Stimulated activated CD4-positive, alpha-beta T cell treated with anti-CD3 and anti-CD28 coated beads, Interleukin-2, amount 100 ng/mL, for 24 hours (primary cell): ENCODE results near the gene PTPRF.

Experiments used
- DNase-seq, 2 donors: peaks; one replicate each; pipeline ENCODE4 v3.0.0-alpha.2; 2020

The PTPRF gene

DNA sequence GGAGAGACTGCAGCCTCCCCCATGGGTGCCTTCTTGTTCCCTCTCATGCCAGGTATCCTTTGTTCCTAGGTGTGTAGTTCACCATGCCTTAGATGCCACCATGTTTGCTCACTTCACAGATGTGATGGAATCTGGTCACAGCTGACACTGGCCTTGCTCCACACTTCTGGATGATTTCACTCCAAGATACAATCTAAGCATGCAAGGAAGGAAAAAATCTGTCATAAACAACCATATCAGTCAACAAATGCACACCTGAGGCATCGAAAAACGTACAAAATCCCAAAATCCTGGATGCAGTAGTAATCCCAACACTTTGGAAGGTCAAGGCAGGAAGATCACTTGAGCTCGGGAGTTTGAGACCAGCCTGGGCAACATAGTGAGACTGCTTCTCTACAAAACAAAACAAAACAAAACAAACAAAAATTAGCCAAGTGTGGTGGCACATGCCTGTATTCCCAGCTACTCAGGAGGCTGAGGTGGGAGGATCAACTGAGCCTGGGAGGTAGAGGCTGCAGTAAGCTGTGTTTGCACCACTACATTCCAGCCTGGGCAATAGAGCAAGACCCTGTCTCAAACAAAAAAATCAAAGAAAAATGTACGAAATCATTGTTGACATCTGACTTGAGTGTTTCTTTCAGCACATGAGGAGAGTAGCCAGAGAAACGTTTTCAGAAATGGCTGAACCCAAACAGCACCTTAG, 17.1 kb upstream of the PTPRF start:
- no peak for DNase-seq

DNA sequence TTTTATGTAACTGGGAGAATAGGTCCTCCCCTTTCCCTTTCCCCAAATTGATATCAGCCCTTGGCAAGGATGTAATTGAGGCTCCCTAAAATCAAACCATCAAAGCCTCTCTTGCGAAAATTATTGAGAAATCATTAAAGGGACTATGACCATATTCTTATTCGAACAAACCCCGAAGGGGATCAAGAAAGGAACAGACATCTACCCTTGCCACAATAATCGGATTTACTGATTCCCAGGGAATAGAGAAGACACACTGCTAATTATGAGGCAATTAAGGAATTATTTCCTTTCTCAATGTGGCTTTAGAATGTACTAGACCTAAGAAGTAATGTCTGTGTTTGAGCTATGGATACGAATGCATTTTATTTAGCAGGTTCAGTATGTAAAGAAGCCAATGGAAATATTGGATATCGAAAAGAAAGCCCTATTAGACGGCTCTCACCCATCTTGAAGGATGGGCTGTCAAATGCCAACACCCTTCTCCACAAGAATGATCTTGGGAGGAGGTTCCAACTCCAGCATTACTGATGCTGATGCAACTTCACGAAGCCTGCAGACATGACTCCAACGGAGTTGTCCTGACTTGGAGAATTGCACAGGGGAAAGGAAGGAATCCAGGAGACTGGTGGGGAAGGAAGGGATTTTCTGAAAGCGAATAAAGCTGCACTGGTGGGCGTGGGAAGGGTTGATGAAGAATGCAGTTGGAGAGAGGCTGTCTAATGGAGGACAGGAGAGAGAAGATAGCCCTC, 11.6 kb upstream of the PTPRF start:
- DNase-seq, result no peak

DNA sequence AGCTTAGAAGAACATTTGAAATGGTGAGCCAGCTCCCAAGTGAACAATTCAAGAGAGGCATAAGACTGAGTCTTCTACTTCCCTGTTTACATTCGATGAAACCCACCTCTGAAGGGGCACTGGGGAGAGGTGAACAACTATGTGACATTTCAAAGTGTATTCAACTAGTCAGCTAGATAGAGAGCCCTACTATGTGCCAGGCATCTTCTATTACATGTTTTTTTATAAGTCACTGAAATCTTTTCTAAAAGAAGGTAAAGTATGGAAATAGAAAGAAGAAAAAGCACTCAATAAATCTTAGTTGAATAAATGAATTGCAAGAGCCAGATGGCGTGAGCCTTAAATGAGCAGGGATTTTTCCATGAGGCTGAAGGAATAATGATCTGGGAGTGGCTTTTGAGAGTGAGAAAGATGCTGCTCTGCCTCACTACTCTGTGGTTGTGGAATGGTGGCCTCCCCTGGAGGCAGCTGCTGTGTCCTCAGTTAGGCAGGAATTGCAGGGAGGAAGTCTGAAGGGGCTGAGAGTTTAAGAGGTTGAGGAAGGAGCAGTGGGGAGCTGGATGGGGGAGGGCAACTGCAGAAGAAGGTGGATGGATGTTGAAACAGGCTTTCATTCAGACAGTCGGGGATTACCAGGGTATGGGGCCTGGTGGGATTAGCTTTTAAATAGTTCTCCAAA, 10.4 kb upstream of the PTPRF start:
- no peak for DNase-seq

DNA sequence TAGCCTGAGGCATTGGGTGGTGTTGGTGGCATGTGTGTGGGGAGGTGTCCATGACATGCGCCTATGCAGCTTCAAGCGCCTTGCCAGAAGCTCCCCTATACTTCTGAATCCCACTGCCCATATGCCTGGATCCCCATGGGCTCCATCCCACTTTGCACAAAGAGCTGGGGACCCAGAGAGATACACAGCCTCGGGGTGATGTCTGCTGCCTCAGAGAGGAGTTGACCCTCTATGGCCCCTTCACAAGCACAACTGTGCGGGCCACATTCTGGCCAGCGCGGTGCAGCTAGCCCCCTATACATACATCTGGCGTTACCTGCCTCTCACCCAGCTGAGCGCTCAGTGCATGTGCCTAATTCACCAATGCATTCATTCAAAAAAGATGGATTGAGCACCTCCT, 9.6 kb upstream of the PTPRF start:
- no peak for DNase-seq

DNA sequence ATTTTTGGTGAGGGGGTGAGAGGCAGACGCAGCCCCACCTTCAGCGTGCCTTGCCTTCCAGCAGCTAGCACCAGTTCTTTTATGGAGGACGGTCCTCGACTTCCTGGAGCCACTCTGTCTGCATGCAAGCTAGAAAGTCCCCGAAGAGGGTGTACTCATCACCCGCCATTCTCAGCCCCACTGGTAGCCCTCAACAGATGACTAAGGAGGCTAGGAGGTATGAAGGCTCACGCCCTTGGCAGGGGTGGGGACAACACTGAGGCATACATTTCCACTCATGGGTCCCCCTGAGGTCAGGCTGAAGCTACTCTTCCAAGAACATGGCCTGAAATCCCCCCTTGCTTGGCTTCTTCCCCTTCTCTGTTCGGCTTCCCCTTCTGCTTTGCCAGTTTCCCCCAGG, 8.9 kb upstream of the PTPRF start:
- DNase-seq, result no peak

DNA sequence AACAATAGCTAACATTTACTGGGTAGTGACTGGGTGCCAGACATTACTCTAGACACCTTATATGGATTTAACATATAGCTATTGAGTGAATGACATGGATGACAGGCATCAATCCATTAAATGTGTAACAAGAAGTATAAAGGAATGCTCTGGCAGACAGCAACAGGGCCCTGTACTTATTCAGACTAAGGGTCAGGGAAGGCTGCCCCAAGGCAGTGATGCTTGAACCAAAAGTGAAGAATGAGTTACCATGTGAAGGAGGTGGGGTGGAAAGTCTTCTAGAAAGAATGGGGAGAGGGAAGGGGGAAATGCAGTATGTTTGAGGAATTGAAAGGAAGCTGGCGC, 8.3 kb upstream of the PTPRF start:
- DNase-seq, result no peak

DNA sequence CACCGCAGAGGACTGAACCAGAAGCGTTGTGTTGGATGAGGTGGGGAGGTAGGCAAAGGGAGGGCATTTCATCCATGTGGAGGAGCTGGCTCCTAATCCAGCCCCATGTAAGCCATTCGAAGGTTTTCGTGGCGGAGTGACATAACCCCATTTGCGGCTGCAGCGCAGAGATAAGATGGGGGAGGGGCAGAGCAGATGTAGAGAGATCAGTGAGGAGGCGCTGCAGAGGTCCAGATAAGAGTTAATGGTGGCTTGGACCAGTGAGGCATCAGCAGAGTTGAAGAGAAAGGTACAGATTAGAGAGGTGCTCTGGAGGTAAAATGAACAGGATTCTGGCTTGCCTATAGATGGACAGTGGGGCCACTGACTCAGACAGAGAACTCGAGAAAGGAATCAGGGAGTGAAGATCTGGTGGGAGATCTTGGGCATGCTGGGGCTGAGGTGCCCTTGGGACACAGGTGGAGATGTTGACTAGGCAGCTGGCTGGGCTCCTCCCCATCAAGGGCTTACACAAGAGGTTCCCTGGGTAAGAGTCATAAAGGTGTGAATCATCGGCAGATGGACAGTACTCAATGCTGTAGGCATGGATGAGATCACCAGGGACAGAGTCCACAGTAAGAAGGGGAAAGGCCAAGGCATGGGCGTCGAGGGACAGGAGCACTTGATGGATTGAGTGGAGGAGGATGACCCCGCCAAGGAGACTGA, 7.8 kb upstream of the PTPRF start:
- DNase-seq, result no peak

DNA sequence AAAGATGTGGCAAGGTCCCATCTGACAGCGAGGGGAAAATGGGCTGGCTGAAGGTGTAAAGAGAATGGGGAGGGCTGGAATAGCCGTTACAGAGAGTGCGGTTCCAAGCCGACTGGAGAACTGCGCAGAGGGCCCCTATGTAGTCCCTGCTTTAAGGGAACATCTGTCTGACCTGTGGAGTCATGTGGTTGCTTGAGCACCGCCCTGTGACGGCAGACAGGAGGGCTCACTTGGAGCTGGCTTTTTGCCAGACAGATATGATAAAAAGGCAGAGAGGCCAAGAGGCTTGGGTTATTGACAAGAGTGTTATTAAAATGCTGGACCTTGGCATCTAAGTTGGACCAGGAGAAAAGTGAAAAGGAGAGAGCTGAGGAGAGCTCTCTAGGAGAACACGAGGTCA, 5.9 kb upstream of the PTPRF start:
- no peak for DNase-seq

DNA sequence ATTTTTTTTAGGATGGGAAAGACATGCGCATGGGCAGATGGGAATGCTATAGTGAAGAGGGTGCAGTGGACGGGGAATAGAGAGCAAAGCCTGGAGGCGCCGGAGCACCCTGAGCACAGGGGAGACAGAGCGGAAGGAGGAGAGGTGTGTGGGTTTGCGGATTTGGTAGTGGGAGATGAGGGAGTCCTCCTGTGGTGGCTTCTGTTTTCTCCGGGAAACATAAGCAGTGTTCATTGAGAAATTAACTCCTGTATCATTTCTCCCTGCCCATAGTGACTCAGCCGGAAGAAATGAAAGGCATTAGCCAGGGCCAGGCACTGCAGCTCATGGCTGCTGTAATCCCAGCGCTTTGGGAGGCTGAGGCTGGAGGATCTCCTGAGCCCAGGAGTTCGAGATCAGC, 4.7 kb upstream of the PTPRF start:
- no peak for DNase-seq

DNA sequence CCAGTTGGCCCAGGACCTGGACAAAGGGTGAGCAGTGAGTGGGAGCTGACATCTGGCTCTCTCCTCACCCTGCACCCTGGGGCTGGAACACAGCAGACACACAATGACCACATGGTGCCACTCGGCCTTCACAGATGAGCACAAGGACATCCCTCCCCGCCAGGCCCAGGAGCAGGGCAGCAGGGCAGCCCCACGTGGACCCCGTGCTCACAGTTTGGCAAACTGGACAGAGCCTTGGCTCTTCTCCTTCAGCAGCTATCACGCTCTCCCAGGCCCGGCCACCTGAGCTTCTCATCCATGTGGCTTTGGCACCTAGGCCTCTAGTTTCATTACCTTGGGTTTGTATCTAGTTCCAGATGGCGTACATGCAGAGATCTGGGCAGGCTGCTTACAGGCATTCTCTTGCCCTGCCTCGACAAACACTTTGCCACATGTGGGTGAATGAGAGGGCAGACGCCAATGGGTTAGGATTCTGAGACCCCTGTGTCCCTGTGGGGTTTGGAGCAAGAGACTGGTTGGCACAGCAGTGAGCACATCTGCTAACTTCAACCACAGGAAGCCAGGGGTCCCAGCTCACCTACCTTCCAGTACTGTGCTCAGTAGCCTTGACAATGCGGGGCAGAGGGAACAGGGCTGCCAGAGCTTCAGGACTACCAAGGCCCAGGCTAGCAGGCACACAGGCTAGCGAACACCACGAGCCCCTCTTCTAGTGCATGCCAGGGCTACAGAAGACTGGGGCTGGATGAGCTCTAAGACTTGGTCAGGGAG, 3.4 kb upstream of the PTPRF start:
- no peak for DNase-seq

DNA sequence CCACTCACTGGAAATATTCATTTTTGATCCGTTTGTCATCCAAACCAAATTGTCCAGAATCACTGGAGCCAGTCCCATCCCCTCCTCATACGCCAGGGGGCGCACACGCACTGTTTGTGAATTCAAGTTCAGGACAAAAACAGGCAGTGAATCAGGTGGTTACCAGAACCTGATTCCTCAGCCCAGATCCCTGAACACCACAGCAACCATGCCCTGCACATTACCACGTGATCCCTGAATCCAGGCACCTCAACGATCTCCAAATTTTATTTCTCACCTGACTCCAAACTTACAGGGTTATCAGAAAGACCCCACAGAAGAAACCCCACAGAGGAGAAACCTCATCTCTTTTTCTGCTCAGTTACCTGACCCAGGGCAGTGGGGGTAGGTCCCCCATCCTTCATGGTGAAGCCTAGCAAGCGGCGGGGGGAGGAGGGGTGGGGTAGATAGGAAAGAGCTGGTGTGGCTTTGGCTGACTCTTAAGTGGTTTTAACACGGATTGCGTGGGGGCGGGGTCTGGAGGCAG, 1.4 kb upstream of the PTPRF start:
- DNase-seq, result peak; percentile 87

DNA sequence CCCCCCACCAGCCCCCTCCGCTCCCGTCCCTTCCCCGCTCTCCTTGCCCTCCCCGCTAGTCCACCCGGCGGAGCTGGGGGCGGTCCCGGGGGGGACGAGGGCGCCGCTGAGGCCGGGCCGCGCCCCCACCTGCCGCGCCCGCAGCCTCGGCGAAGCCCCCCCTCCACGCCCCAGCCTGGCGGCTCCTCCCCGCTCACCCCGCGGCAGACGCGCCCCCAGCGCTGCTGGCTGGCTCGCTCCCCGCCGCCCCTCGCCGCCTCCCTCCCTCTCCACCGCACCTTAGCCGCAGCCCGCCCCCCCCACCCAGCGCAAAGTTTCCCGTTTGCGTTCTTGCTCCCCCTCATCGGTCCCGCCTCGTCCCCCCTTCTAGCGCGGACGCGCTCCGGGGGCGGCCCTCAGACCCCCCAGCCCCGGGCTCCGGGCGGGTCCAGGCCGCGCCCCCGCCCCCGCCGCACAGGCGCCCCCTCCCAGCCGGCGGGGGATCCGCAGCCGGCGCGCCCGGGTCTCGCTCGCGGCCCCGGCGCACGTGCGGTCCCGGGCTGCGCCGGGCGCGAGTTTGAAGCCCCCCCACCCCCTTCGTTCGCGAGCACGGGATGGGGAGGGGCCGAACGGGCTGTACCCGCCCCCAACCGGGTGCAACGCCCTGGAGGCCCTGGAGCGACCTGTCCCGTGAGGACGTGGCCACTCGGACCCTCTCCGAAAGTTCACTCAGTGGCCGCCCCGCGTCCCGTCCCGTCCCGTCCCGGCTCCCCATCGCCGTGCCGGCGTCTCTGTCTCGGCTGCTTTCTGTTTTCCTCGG, 623 bp downstream of the PTPRF start:
- peak in 1 of 2 donors; percentile 14 for DNase-seq

DNA sequence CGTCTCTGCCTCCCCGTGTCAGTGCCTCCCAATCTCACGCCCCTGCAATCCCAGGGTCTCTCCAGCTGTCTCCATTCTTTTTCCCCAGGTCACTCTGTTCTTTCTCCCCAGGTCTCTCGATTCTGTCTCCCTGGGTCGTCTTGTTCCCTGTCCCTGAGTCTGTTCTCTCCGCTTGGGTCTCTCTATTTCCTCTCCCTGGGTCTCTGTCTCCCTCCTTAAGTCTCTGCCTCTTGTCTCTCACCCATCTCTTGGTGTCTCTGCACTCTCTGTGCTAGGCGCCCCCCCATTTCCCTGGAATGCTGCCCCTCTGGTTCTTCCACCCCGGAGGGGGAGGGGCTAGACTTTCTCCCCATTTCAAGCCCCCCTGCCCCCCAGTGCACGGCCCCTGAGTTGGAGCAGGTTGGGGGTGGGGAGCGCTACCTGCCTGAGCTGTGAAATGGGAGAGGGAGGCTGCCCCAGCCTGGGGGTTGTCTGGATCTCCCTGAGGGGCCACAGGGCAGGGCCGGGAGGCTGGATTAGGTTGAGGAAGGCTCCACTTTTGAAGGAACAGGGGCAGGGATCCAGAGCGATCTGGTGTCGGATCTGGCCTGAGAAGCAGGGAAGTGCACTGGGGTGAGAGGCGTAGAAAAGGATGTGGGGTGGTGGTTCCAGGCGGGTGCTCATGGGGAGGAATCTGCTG, 1.4 kb downstream of the PTPRF start:
- DNase-seq, result no peak

DNA sequence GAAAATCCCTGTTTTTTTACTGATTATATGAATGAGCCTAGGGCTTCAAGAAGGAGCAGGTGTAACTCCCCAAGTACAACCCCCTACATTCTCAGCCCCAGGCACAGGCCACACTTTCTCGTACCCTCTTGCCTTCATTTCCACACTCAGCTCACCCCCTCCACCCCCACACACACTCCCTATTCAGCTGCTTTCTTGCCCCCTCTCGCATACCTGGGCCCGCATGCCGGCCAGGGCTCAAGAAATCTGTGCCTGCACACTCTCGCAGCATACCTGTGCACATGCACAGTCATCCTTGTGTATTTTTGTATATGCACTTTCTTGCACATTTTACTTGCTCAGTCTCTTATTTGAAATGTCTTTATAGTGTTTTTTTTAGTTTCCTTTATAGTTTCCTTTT, 2.0 kb downstream of the PTPRF start:
- DNase-seq, result no peak

DNA sequence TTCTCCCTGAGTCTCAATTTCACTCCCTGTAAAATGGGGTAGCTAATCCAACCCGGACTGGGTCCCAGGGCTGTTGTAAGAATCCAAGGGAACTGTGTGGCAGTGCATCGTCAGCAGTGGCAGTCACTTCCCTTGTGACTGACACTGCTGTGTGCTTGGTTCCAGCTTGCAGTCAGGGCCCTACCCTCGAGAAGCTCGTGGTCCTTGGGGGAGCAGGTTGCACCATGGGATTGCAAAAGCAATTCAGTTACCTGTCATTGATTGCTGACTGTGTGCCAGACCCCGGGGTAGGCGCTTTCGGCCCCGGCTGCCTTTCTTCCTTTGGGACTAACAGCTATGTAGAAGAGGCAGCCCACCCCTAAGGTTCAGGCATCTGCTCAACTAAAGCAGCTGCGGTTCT, 2.9 kb downstream of the PTPRF start:
- DNase-seq, result no peak

DNA sequence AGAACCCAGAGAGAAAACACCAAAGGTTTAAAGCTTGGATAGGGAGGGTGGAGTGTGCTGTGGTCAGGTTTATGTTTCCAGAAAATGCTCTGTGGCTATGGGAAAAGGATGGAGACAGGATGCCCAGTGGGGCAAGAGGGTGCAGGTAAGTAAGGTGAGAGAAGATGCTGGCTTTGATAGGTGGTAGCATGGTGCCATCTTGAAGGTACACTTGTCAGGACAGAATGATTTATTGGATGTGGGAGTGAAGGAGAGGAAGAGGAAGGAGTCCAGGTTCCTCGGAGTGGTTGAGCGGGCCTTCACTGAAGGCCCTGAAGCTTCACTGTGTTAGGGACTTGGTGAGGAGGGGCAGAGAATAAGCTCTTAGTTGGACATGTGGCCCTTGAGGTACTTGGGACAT, 3.6 kb downstream of the PTPRF start:
- no peak for DNase-seq

DNA sequence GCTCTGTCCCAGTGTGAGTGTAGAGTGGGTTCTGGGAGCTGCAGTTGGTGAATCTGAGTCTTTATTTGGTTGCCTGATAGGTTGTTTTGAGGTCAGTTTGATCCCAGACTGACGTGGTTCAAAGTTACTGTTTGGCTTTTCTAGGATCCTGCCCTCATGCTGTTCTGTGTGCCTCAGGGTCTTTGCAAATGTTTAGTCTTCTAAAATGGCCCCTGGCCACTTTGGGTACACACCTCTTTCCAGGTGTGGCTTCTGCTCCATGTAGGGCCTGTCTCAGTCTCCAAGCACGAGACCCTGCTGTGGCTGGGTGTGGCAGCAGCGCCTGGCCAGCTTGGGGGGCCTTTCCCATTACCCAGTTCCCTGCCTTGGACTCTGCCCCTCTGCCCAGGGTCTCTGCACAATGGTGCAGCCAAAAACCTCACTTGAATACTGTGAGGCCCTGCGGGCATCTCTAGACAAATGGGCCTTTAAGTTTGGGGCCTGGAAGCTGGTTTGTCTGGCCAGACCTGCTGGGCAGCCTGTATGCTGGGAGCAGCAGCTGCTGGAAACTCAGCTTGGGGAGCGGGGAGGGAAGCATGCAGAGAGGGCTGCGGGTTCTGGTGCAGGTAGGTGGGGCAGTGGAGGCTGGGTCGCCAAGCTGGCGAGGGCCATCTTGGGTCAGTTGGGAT, 5.6 kb downstream of the PTPRF start:
- DNase-seq, result no peak

DNA sequence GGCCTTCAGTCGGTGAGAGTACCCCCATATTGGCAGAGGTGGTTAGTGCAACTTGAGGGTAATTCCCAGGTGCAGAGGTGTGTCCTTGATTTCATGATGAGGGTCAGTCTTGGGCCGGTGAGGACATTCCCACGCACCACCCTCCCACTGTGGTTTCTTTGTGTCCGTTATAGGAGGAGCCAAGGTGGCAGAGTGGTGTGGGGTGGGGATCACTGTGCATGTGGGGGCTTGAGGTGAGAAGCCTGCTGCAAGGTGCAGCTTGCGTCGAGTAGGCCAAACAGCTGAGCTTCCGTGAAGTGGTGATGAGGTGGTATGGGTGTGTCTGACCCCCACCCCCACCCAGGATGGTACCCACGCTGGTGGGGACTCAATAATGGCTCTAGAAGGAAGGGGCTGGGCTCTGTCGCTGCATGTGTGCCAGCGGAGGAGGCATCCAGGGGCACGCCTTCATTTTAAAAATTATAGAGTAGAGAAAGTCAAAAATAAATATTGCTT, 6.2 kb downstream of the PTPRF start:
- no peak for DNase-seq

DNA sequence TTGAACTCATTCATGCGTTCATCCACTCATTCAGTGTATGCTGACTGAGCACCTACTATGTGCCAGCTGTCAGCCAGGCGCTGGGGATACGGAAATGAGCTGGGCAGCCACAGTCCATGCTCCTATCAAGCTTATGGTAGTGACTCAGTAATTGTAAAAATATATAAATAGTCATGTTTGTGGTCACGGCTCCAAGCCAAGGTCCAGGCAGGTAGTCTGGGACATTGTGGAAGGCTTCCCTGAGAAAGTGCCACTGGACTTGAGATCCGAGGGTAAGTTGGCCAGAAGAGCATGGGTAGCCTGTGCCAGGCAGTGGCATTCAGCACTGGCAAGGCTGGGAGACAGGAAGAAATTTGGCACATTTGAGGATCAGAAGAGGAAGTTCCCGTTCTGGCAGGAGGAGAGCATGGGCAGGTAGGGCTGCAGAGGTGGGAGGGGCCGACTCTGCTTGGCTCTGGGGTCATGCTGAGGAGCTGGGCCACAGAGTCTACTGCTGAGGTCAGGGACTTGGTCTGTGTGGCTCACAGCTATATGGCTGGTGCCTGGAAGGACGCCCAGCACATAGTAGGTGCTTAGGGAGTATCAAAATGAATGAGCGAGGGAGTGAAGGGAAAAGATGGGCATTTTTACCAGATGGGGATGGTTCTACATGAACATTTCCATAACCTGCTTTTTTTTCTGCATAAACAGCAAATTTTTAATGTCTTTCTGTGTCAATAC, 6.9 kb downstream of the PTPRF start:
- no peak for DNase-seq

DNA sequence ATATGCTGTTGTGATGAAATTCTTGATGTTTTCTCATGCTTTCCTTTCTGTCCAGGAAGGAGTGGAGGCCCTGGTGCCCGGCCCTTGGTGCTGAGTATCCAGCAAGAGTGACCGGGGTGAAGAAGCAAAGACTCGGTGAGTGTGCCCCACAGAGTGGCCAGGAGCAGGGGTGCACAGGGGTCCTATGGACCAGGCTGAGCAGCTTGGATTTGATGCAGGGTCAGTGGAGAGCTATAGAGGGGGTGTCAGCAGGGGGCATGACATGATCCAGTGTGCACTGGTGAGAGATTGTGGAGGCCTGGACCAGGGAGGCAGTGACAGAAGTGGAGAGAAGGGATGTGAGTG, 7.4 kb downstream of the PTPRF start:
- no peak for DNase-seq
